ENCODE data around the gene ALDH1L1.

The ALDH1L1 gene

GRCh38 chr3:126117786-126118185 is 62.6 kb downstream of the ALDH1L1 start:
- DNase-seq = no peak

DNA sequence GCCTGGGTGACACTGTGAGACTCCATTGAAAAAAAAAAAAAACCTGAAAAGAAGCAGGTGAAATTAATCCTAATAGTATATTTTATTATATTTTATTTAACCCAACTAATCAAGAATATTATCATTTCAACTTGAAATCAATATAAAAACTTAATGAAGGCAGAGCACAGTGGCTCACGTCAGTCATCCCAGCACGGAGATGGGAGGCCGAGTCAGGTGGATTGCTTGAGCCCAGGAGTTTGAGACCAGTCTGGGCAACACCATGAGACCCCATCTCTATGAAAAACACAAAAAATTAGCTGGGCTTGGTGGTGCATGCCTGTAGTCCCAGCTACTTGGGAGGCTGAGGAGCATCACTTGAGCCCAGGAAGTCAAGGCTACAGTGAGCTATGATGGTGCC is 63.2 kb downstream of the ALDH1L1 start:
- no peak for DNase-seq

DNA sequence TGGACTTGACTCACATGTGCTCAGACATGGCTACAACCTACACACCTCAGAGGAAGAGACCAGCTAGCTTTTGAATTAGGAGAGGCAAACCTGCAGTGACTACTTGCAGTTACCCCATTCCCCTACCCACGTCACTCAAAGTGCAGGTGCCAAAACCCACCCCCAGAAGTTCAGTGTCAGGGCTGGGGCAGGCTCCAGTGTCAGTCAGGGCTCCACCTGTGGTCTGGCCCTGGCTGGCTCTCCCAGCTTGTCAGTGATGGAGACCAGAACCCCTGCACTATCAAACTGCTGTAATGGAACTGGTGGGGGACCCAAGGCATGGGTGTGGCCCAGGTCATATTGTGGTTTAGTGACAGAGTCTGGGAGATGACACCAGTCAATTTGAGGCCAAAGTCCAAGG is 63.9 kb downstream of the ALDH1L1 start:
- no peak for DNase-seq

DNA sequence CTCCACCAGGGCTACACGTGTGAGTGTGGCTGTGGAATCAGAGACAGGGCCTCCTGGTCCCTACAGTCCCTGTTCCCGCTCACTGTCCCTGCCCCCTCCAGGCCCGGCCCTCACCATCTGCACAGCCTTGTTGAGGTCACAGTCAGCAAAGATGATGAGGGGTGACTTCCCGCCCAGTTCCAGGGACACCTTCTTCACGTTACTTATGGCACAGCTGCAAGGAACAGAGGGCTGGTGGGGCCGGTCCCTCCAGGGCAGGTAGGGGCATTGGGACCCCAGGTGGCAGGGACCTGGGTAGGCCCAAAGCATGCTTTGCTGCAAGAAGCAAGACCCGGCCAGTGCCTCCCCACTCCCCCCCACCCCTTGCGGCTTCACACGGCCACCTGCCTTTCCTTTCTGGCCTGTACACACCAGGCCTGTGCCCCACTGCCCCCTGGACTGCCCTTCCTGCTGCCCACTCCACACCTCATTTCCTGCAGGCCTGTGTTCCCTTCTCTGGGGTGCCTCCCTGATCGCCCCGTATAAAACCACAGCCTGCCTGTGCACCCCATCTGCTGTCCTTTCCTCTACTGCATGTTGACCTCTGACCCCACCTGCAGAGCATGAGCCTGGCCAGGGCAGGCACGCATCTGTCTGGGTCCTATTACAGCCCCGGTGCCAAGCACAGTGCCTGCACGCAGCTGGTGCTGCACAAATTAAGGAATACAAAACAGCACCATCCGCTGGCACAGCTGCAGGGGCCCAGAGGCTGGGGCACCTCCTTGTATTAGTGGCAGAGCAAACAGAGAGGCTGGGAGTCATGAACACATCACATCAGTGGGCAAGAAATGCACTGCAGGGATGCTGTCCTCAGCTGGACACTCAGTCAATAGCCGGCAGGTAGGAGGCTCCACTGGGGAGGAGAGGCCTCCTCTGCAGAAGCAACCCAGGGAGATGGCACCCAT is 65.7 kb downstream of the ALDH1L1 start:
- DNase-seq = no peak

- DNase-seq = no peak
These were observed 66.5 kb downstream of the ALDH1L1 start for GRCh38 chr3:126113733-126114442.

DNA sequence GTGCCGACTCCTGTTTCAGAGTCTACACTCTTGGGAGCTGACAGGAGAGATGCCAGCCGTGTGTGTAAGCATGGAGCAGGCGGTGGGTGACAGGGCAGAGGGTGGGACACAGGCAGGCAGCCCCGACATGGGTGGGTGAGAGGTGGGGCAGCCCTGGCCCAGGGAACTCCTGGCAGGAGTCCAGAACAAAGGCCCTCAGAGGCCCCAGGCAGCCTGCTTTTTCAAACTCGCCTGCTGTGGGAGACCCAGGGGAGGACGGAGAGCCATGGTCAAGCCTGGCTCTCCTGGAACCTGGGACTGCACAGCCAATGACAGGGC is 67.2 kb downstream of the ALDH1L1 start:
- no peak for DNase-seq

DNA sequence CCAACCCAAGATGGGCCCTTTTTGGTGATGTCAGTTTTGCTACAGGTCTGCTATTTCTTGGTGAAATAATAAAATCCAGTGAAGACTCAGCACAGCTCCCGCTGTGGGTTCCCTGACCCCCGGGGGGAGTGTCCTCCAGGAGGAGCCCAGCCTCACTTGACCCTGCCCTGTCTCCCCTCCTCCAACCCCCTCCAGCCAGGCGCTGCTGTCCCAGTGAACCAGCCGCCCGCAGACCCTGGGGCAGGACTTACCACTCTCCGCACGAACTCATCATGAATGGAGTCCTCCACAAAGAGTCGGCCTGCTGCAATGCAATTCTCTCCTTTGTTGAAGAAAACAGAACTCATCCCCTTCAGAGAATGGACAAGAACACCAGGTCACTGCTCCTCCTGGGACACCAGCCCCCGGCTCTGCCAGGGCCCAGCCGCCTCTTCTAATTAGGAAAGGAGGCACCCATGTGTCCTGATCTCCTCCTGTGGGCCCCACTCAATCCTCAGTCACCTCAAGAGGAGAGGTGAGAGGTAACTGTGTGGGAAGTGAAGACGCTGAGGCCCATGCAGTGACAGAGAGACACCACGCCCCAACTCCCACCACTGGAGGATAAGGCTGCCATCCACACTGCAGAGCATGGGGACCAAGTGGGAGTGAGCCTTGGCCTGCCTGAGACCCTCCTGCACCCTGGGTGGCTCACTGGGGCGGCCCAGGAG is 67.7 kb downstream of the ALDH1L1 start:
- no peak for DNase-seq

GRCh38 chr3:126111566-126112475 is 68.6 kb downstream of the ALDH1L1 start:
- DNase-seq = no peak

GRCh38 chr3:126111126-126111551 is 69.2 kb downstream of the ALDH1L1 start:
- no peak for DNase-seq

- no peak for DNase-seq
These were observed 69.8 kb downstream of the ALDH1L1 start for GRCh38 chr3:126110431-126111125.

GRCh38 chr3:126109880-126110235 is 70.5 kb downstream of the ALDH1L1 start:
- DNase-seq = no peak

- DNase-seq = no peak
These were observed 71.1 kb downstream of the ALDH1L1 start for GRCh38 chr3:126109146-126109879.

GRCh38 chr3:126108676-126109050 is 71.7 kb downstream of the ALDH1L1 start:
- DNase-seq = no peak

GRCh38 chr3:126107957-126108675 is 72.3 kb downstream of the ALDH1L1 start:
- no peak for DNase-seq

- DNase-seq = no peak
These were observed 73.0 kb downstream of the ALDH1L1 start for GRCh38 chr3:126107203-126107939.

- DNase-seq = no peak
These were observed 73.8 kb downstream of the ALDH1L1 start for GRCh38 chr3:126106336-126107202.

DNA sequence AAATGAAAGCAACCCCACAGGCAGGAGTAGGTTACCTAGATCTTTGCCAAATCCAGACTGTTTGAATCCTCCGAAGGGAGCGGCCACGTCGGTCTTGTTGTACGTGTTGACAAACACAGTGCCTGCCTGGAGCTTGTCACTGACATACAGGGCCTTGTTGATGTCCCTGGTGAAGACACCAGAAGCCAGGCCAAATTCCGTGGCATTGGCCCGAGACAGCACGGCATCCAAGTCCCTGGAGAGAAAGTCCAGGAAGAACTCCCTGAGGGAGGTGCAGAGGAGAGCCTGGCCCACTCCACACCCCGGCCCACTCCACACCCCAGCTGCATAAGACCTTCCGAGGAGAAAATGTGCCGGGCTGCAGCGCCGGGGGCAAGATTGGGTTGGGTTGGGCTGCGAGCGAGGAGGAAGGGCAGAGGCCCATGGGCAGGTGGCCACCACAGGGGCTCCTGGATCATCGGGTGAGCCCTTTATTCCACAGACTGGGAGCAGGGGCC is 74.6 kb downstream of the ALDH1L1 start:
- DNase-seq = no peak

DNA sequence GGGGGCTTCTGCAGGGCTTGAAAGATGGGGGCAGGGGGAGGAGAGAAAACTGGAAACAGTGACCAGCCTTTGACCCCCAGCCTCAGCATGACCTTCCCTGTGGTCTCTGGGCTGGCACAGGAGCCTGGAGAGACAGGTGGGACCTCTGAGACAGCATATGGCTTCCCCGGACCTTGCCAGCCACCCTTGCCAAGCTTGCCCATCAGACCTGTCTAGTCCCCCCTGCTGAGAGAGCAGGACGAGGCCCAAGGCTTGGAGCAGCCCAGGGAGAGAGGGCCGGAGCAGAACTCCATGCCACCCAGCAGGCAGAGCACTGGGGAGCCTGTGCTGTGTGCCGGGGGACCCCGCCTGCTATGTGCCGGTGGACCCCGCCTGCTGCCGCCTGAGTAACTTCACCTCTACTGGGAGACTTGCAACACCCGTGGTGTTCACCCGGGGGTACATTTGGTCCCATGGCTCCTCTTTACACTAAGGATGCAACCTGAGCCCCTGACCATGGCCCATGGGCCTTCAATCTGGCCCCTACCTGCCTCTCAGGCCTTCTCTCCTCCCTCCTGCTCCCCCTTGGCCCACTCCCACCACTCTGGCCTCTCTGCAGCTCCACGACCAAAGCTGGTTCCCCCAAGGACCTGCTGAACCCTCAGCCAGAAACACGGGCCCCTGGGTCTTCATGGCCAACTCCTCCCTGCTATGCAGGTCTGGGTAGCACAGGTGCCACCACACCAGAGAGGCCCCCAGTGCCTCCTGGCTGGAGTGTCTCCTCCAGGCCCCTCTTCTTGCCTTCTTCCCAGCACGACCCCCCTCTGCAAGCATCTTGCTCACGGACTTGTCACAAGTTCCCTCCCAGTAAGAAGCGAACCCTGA is 75.4 kb downstream of the ALDH1L1 start:
- no peak for DNase-seq
